T-helper 2 cell treated with Interferon-gamma antibody and Interleukin-4, amounts not matched to agents 5 μg/mL and 100 μg/mL, for 36 hours (primary cell): ENCODE measurements around the gene FLAD1.

Source experiments
- DNase-seq: peaks from one replicate; pipeline ENCODE4 v3.0.0; 2021; ENCODE audit warnings: low spot score
- H3K27ac Mint-ChIP-seq: one replicate; pipeline ENCODE4 v1.8.0; 2021; ENCODE audit warnings: mild to moderate bottlenecking, mixed read lengths
- H3K27me3 Mint-ChIP-seq: one replicate; pipeline ENCODE4 v1.8.0; 2021; ENCODE audit warnings: low read depth, mixed read lengths
- H3K36me3 Mint-ChIP-seq: one replicate; pipeline ENCODE4 v1.8.0; 2021; ENCODE audit warnings: low read depth, mixed read lengths
- H3K4me1 Mint-ChIP-seq: one replicate; pipeline ENCODE4 v1.8.0; 2021; ENCODE audit warnings: low read depth, mixed read lengths
- H3K4me3 Mint-ChIP-seq: one replicate; pipeline ENCODE4 v1.8.0; 2022; ENCODE audit warnings: mild to moderate bottlenecking, moderate library complexity, mixed read lengths
- H3K9me3 Mint-ChIP-seq: one replicate; pipeline ENCODE4 v1.8.0; 2021; ENCODE audit warnings: mixed read lengths

The FLAD1 gene

GRCh38 chr1:154958036-154958435 lies 25.1 kb upstream of the FLAD1 start:
- Mint-ChIP-seq H3K27ac (peak overlapping the region; percentile 15), H3K27me3 (no peaks in the 10 kb centered on the region), H3K4me3 (no peak overlapping the region), H3K4me1 (peaks cover 55% of the 10 kb centered on the region), H3K36me3 (peaks cover 32% of the 10 kb centered on the region), H3K9me3 (no peaks in the 10 kb centered on the region)
- no peak for DNase-seq

DNA sequence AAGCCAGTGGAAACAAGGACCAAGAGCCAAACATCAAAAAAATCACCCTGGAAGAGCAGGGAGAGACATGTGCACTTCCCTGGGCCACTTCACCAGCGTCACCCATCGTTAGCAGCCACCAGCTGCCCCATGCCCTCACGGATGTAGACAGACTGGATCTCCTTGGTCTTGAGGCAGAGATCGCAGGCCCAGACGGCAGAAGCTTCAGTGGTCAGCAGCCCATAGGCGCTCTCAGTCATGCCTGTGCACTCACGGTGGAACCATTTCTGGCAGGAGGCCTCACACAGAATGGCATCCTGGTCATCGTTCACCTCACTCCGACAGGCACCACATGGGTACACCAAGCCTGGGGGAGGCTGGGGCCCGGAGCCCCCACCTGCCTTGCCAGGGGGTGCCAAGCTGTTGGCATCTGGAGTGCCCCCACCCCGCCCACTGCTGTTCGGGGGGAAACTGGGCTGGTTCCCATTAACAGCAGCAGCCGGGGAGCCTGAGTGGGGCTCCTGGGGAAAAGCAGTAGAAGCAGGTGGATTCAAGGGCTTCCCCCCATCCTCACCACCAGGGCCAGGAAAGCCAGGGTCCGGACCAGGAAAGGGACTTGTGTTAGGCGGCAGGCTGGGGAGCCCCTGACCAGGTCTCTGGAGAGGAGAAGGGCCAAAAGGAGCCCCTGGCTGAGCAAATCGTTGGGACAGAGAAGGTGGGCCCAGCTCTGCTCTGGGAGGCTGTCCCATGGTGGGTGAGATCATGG lies 24.3 kb upstream of the FLAD1 start:
- H3K36me3 Mint-ChIP-seq = peaks cover 34% of the 10 kb centered on the region
- H3K4me1 Mint-ChIP-seq = peaks cover 52% of the 10 kb centered on the region
- DNase-seq = no peak
- peak overlapping the region; percentile 20 for H3K27ac Mint-ChIP-seq
- H3K9me3 Mint-ChIP-seq = no peaks in the 10 kb centered on the region
- peak overlapping the region; percentile 7 for H3K4me3 Mint-ChIP-seq
- H3K27me3 Mint-ChIP-seq = no peaks in the 10 kb centered on the region

GRCh38 chr1:154959426-154959780 lies 23.7 kb upstream of the FLAD1 start:
- Mint-ChIP-seq H3K4me1 (peaks cover 48% of the 10 kb centered on the region), H3K9me3 (no peaks in the 10 kb centered on the region), H3K36me3 (peaks cover 34% of the 10 kb centered on the region), H3K27me3 (no peaks in the 10 kb centered on the region), H3K27ac (no peak overlapping the region), H3K4me3 (peak overlapping the region; percentile 38)
- no peak for DNase-seq

DNA sequence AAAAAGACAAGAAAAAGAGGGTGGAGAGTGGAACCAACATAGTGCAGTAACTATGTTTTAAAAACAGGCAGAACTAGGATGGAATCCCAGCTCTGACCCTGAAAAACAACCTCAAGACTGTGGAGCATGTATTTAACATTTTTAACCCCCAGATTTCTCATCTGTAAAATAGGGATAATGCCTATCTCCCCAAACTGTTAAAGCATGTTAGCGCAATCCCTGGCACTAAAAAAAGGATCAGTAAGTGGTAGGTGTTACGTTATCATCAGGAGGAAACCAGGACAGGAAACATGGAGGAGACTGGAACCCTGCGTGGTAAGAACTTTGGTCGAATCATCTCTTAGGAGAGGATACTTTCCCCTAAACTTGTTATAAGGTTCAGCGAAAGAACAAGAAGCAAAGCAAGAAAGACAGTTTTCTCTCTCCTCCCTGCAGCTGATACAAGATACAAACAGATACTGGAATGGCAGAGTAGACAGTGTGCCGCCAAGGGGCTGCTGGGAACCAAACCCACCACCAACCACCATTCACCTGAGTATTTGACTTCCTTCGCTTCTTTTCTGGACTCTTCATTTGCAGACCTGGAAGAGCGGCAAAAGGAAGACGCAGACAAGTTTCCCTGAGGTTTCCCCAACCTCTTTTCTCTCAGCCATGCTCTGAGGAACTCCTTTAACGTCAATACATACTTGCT lies 22.6 kb upstream of the FLAD1 start:
- H3K27me3 Mint-ChIP-seq = no peaks in the 10 kb centered on the region
- no peak for DNase-seq
- H3K27ac Mint-ChIP-seq = peak overlapping the region; percentile 91
- peaks cover 38% of the 10 kb centered on the region for H3K36me3 Mint-ChIP-seq
- H3K4me1 Mint-ChIP-seq = peaks cover 36% of the 10 kb centered on the region
- H3K9me3 Mint-ChIP-seq = no peaks in the 10 kb centered on the region
- peak overlapping the region; percentile 97 for H3K4me3 Mint-ChIP-seq

DNA sequence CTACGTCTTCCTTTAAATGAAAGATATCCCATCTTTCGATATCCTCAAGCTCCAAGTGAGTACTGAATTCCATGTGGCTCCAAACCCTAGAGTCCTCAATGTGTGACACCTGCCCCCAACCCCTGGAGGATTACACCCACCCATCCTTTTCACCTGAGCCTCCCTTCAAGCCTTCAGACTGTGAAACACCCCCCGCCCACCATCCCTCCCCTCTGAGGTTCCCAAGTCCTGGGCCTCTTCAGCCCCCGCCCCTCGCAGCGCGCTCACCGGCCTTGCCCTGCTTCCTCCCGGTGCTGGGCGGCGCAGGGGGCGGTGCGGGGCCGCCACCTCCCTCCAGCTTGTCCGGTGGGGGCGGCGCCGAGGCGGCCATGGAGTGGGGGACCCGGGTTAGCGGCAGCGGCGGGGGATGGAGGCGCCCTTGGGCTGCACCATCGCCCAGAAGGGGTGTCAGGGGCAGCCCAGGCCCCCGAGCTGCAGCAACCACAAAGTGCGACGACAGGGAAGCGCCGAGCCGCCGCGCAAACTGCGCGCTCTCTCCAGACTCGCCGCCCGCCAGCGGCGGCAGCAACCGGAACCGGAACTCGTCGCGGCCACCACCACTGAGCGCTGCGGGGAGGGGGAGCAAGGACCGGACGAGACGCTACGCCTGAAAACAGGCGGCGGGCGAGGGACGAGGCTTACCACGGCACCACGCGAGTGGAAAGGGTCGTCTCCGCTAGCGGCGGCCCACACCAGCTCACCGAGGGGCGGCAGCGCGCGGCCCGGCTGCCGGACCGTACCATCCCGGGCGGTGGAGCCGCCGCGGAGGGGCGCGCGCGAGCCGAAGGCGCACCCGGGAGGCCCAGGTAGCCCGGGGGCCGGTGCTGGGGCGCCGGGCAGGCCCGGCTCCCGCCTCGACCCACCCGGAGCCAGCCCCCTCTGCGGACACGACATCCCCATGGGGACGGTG lies 21.7 kb upstream of the FLAD1 start, which contains the start of gene PYGO2:
PYGO2 (minus strand) TSS at position 576 of the 949 bp plus-strand sequence; CDS start at position 370, 206 bp downstream.
- Mint-ChIP-seq H3K27me3 (no peaks in the 10 kb centered on the region), H3K27ac (peak within 1 kb of the TSS; percentile 91), H3K9me3 (no peaks in the 10 kb centered on the region), H3K4me3 (peak within 1 kb of the TSS; percentile 97), H3K4me1 (peaks cover 27% of the 10 kb centered on the region), H3K36me3 (peaks cover 41% of the 10 kb centered on the region)
- DNase-seq = peak; percentile 87

- DNase-seq = no peak
- H3K9me3 Mint-ChIP-seq = no peaks in the 10 kb centered on the region
- peak overlapping the region; percentile 84 for H3K4me3 Mint-ChIP-seq
- H3K36me3 Mint-ChIP-seq = peaks cover 49% of the 10 kb centered on the region
- H3K27me3 Mint-ChIP-seq = no peaks in the 10 kb centered on the region
- H3K4me1 Mint-ChIP-seq = peaks cover 19% of the 10 kb centered on the region
- peak overlapping the region; percentile 83 for H3K27ac Mint-ChIP-seq
These were observed 20.9 kb upstream of the FLAD1 start for GRCh38 chr1:154962156-154962749.

DNA sequence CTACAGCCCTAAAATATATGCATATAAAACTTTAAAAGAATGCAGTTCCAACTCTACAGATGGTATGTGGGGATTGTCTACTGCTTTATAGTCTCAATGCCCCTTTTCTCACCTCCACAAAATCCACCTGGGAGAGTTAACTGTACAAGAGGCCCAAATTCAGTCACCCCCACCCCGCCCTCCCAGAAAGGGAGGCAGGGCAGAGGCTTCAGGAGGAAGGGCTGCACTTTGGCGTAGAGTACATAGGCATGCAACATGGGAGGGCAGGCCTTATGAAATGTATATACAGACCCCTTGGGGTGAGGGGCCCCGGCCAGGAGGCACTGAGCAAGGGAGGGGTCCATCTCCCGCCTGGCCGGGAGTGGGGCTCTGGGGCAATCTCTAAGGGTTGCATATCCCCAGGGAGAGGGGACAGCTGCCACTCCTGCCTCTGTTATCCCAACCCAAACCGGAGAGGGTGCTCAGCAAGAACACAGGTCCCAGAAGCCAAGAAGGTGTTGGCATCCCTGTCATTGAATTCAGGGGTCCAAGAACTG lies 20.3 kb upstream of the FLAD1 start:
- Mint-ChIP-seq H3K9me3 (no peaks in the 10 kb centered on the region), H3K27ac (no peak overlapping the region), H3K4me1 (peaks cover 20% of the 10 kb centered on the region), H3K4me3 (peak overlapping the region; percentile 84), H3K27me3 (no peaks in the 10 kb centered on the region), H3K36me3 (peaks cover 51% of the 10 kb centered on the region)
- no peak for DNase-seq

GRCh38 chr1:154963643-154964042 lies 19.5 kb upstream of the FLAD1 start:
- Mint-ChIP-seq H3K4me3 (no peak overlapping the region), H3K27ac (peak overlapping the region; percentile 6), H3K9me3 (no peaks in the 10 kb centered on the region), H3K36me3 (peaks cover 53% of the 10 kb centered on the region), H3K27me3 (no peaks in the 10 kb centered on the region), H3K4me1 (peaks cover 24% of the 10 kb centered on the region)
- no peak for DNase-seq

GRCh38 chr1:154964359-154964758 lies 18.8 kb upstream of the FLAD1 start:
- H3K27me3 Mint-ChIP-seq = no peaks in the 10 kb centered on the region
- H3K36me3 Mint-ChIP-seq = peaks cover 60% of the 10 kb centered on the region
- no peak for DNase-seq
- H3K4me1 Mint-ChIP-seq = peaks cover 25% of the 10 kb centered on the region
- H3K27ac Mint-ChIP-seq = no peak overlapping the region
- no peaks in the 10 kb centered on the region for H3K9me3 Mint-ChIP-seq
- no peak overlapping the region for H3K4me3 Mint-ChIP-seq

- peaks cover 24% of the 10 kb centered on the region for H3K4me1 Mint-ChIP-seq
- DNase-seq = no peak
- H3K4me3 Mint-ChIP-seq = no peak overlapping the region
- H3K36me3 Mint-ChIP-seq = peaks cover 56% of the 10 kb centered on the region
- no peaks in the 10 kb centered on the region for H3K27me3 Mint-ChIP-seq
- no peak overlapping the region for H3K27ac Mint-ChIP-seq
- no peaks in the 10 kb centered on the region for H3K9me3 Mint-ChIP-seq
These were observed 17.0 kb upstream of the FLAD1 start for GRCh38 chr1:154966111-154966510.

DNA sequence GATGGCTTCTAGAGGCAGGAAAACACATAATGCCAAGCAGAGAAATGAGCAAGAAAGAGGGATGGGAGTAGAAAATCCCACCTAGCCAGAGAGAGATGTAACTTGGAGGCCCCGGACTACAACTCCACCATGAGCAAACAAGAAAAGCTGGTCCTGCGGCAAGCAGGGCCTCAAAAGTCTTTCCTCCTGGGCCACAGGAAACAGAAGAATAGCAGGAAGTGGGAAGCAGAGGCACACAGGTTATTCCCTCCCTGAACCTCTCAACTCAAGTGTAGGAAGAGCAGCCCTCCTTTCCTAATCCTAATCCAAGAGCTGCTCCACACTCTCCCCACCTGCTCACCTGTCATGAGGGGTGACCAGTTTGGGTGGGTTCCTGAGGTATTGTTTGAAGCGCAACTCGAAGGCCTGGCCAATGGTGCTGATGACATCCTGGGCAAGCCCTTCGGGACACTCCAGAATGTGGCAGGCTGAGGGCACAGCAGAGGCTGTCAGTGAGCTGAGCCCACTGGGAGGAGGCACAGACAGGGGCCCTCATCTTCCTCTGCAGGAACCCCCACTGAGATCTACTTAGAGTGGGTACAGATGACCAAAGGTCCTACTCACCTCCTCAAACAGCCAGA lies 15.7 kb upstream of the FLAD1 start:
- Mint-ChIP-seq H3K36me3 (peaks cover 59% of the 10 kb centered on the region), H3K27ac (no peak overlapping the region), H3K4me3 (no peak overlapping the region), H3K27me3 (no peaks in the 10 kb centered on the region), H3K9me3 (no peaks in the 10 kb centered on the region), H3K4me1 (peaks cover 32% of the 10 kb centered on the region)
- DNase-seq = no peak

- no peaks in the 10 kb centered on the region for H3K9me3 Mint-ChIP-seq
- no peak for DNase-seq
- H3K4me3 Mint-ChIP-seq = no peak overlapping the region
- H3K4me1 Mint-ChIP-seq = peaks cover 31% of the 10 kb centered on the region
- H3K27me3 Mint-ChIP-seq = no peaks in the 10 kb centered on the region
- H3K27ac Mint-ChIP-seq = peak overlapping the region; percentile 13
- H3K36me3 Mint-ChIP-seq = peaks cover 49% of the 10 kb centered on the region
These were observed 14.4 kb upstream of the FLAD1 start for GRCh38 chr1:154968731-154969130.

DNA sequence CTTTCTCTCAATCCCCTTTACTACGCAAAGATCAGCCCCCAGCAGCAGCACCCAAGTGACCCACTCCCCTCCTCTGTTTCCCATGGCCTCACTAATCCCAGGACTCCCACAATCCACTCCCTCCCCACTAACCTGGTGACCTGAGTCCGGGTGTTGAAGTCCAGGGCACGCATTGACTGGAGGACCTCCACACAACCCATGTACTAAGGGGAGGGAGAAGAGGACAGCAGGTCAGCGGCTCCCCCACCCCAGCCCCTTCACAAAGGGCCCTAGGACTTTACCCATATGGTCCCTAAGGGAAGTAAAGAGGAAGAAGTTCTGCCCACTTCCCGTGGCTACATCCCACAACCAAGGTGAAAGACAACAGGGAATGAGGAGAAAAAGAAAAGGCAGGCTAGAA lies 13.9 kb upstream of the FLAD1 start:
- peak overlapping the region; percentile 13 for H3K27ac Mint-ChIP-seq
- H3K36me3 Mint-ChIP-seq = peaks cover 46% of the 10 kb centered on the region
- peaks cover 28% of the 10 kb centered on the region for H3K4me1 Mint-ChIP-seq
- no peak for DNase-seq
- H3K27me3 Mint-ChIP-seq = no peaks in the 10 kb centered on the region
- H3K4me3 Mint-ChIP-seq = peak overlapping the region; percentile 33
- no peaks in the 10 kb centered on the region for H3K9me3 Mint-ChIP-seq
